ENCODE data around the gene ARRB1.
"Not testable (repeated sequence)": the region's sequence is repeated elsewhere in the genome, so short reads cannot be mapped to it uniquely, and the experiment has no call there.

ARRB1 gene

GRCh38 chr11:75380716-75381420 lies 29.4 kb upstream of the ARRB1 start:
- ATAC-seq (ENCODE audit: low read depth) (0 out of 3 replicates have a peak, but pooled peaks have one; percentile 23), DNase-seq (ENCODE audit: low spot score) (no peak)
- Histone ChIP-seq H3K9me3 (ENCODE audit: severe bottlenecking) (no peaks in the 10 kb centered on the region), H3K27ac (ENCODE audit: poor library complexity, severe bottlenecking) (no peak overlapping the region), H3K27me3 (ENCODE audit: insufficient read depth, poor library complexity, severe bottlenecking) (no peaks in the 10 kb centered on the region), H3K36me3 (ENCODE audit: low read depth) (no peaks in the 10 kb centered on the region), H3K4me1 (ENCODE audit: insufficient read depth, poor library complexity, severe bottlenecking) (no peaks in the 10 kb centered on the region), H3K4me3 (ENCODE audit: severe bottlenecking) (no peak overlapping the region)
- no peak for TF ChIP-seq CTCF (IDR thresholded peaks at IDR 0.05; ENCODE audit: poor library complexity, severe bottlenecking)

- H3K27me3 ChIP-seq (ENCODE audit: insufficient read depth, poor library complexity, severe bottlenecking): no peaks in the 10 kb centered on the region
- no peaks in the 10 kb centered on the region for H3K9me3 ChIP-seq (ENCODE audit: severe bottlenecking)
- TF ChIP-seq CTCF (IDR thresholded peaks at IDR 0.05; ENCODE audit: poor library complexity, severe bottlenecking): no peak
- no peaks in the 10 kb centered on the region for H3K36me3 ChIP-seq (ENCODE audit: low read depth)
- no peak overlapping the region for H3K27ac ChIP-seq (ENCODE audit: poor library complexity, severe bottlenecking)
- H3K4me1 ChIP-seq (ENCODE audit: insufficient read depth, poor library complexity, severe bottlenecking): no peaks in the 10 kb centered on the region
- no peak for ATAC-seq (ENCODE audit: low read depth)
- H3K4me3 ChIP-seq (ENCODE audit: severe bottlenecking): no peak overlapping the region
- DNase-seq (ENCODE audit: low spot score): no peak
These were observed 28.8 kb upstream of the ARRB1 start for GRCh38 chr11:75380245-75380644.

- ATAC-seq (ENCODE audit: low read depth); DNase-seq (ENCODE audit: low spot score); H3K27ac ChIP-seq (ENCODE audit: poor library complexity, severe bottlenecking); H3K4me3 ChIP-seq (ENCODE audit: severe bottlenecking); H3K36me3 ChIP-seq (ENCODE audit: low read depth); H3K27me3 ChIP-seq (ENCODE audit: insufficient read depth, poor library complexity, severe bottlenecking); H3K9me3 ChIP-seq (ENCODE audit: severe bottlenecking); H3K4me1 ChIP-seq (ENCODE audit: insufficient read depth, poor library complexity, severe bottlenecking): not testable (repeated sequence)
These were observed 27.3 kb upstream of the ARRB1 start for GRCh38 chr11:75378776-75379175.

- DNase-seq (ENCODE audit: low spot score) (no peak), ATAC-seq (ENCODE audit: low read depth) (no peak)
- Histone ChIP-seq H3K9me3 (ENCODE audit: severe bottlenecking) (no peaks in the 10 kb centered on the region), H3K4me1 (ENCODE audit: insufficient read depth, poor library complexity, severe bottlenecking) (peaks cover 7% of the 10 kb centered on the region), H3K36me3 (ENCODE audit: low read depth) (no peaks in the 10 kb centered on the region), H3K27me3 (ENCODE audit: insufficient read depth, poor library complexity, severe bottlenecking) (no peaks in the 10 kb centered on the region), H3K4me3 (ENCODE audit: severe bottlenecking) (no peak overlapping the region), H3K27ac (ENCODE audit: poor library complexity, severe bottlenecking) (no peak overlapping the region)
- no peak for TF ChIP-seq CTCF (IDR thresholded peaks at IDR 0.05; ENCODE audit: poor library complexity, severe bottlenecking)
These were observed 24.7 kb upstream of the ARRB1 start for GRCh38 chr11:75376175-75376574.

GRCh38 chr11:75375626-75376025 lies 24.2 kb upstream of the ARRB1 start:
- no peak for TF ChIP-seq CTCF (IDR thresholded peaks at IDR 0.05; ENCODE audit: poor library complexity, severe bottlenecking)
- H3K27ac ChIP-seq (ENCODE audit: poor library complexity, severe bottlenecking): no peak overlapping the region
- ATAC-seq (ENCODE audit: low read depth): no peak
- peaks cover 7% of the 10 kb centered on the region for H3K4me1 ChIP-seq (ENCODE audit: insufficient read depth, poor library complexity, severe bottlenecking)
- H3K4me3 ChIP-seq (ENCODE audit: severe bottlenecking): no peak overlapping the region
- no peaks in the 10 kb centered on the region for H3K9me3 ChIP-seq (ENCODE audit: severe bottlenecking)
- H3K36me3 ChIP-seq (ENCODE audit: low read depth): no peaks in the 10 kb centered on the region
- H3K27me3 ChIP-seq (ENCODE audit: insufficient read depth, poor library complexity, severe bottlenecking): no peaks in the 10 kb centered on the region
- DNase-seq (ENCODE audit: low spot score): no peak
